HG03175 (cell line): ENCODE results near the gene NSD2.
"Not testable (repeated sequence)": the region's sequence is repeated elsewhere in the genome, so short reads cannot be mapped to it uniquely, and the experiment has no call there.

ENCODE experiments used
- ATAC-seq: cut with Tn5 transposase; IDR thresholded peaks from one replicate; pipeline ENCODE4 v1.9.1; 2021; ENCODE audit warnings: mild to moderate bottlenecking, moderate library complexity; ENCODE audit not compliant: unreplicated experiment

NSD2 gene

DNA sequence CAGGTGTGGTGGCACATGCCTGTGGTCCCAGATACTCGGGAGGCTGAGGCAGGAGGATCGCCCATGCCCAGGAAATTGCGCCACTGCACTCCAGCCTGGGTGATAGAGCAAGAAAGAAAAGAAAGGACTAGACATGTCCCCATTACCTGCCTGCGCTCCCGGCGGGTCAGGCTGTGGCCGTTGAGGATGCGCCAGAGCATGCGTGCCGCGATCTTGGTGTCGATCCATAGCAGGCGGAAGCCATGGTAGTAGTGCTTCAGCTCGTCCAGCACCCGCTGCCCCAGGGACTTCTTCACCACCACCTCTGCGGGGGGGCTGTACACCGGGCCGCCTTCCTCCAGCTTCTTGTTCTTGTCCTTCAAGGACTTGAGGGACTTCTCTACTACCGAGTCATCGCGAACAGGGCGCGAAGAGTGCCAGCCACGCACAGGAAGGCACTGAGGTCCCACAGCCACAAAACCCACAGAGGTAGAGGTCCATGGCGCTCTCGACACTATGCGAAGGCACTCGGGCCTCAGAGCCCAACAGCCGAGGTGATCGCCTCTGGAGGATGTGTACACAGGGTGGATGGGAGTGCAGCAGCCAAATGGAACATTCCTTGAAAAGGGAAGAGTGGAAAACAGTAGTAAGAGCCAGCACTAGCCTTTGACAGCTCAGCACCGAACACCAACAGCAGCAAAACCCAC lies 29.8 kb upstream of the NSD2 start:
- no peak for ATAC-seq

DNA sequence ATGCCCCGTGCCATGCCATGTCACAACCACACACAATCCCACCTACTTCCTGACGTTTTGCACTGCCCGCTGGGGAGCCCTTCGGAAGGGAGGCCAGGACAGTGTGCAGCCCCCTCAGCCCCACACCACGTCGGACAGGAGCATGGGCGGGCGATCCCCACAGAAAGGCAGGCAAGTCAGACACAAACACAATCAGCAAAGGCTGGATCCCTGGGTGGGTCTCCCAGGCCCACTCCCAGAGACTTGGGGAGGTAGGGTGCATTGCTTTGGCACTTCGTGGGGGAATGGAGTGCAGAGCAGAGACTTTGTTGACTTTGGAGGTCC lies 29.3 kb upstream of the NSD2 start:
- no peak for ATAC-seq

DNA sequence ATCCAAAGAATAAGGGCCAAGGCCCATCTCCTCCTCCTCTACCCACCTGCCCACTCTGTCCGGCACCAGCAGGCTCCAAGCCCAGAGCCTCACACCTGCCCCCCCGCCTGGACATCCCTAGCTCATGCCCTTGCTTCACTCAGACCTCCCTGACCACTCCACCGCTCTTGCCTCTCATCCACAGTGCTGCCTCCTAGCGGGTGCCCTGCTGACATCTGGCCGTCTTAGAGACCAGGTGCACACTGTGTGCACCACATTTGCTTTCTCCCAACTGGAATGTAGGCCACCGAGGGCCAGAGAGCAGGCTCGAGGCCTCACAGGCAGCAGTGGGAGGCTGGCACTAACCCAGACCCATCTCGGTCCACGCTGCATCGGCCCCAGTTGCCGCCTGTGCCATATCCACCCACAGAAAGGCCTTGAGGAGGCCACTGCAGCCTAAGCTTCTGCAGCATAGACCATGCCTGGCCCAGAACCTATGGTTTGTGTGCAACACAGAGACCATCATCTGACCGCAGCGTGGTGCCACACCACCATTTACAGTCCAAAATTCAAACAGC lies 28.8 kb upstream of the NSD2 start:
- no peak for ATAC-seq

DNA sequence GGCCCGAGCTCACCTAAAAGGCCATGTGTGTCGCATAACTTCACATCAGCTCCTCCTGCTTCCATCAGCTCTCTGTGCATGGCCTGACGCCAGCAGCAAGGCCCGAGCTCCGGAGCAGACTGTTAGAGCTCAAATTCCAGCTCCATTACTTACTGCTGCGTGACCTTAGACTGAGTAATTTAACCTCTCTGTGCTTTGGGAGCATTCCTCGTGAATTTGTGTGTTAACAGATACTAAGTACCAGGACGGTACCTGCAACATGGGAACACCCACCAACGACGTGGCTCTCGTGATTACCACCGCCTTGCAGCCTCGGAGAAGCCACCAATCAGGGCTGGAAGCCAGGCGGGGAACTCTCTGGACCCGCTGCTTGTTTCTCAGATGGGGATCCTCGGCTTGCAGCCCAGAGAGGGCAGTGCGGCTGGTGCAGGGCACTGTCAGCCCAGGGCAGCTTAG lies 28.2 kb upstream of the NSD2 start:
- no peak for ATAC-seq

DNA sequence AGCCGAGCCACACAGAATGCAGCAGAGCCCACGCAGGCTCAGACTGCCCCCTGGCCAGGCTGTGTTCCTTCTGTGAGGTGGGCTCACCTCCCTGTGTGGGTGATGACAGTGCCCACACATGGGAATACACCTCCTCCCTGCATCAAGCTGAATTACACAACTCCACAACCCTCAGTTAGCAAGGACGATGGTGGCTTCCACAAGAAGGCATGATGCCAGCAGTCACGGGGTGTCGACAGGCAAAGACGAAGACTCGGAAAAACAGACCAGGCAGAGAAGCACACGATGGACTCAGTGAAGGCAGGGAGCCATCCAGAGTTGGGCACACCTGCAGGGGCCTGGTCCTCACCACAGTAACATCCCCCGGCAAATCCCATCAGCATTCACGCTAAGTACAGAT lies 27.3 kb upstream of the NSD2 start:
- no peak for ATAC-seq

DNA sequence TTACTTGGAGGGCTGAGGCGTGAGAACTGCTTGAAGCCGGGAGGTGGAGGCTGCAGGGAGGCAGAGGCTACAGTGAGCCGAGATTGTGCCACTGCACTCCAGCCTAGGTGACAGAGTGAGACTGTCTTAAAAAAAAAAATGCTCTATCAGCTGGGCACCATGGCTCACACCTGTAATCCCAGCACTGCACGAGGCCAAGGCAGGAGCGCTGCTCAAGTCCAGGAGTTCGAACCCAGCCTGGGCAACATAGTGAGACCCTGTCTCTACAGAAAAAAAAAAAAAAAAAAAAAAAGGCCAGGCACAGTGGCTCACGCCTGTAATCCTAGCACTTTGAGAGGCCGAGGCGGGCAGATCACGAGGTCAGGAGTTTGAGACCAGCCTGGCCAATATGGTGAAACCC lies 26.6 kb upstream of the NSD2 start:
- not testable (repeated sequence) for ATAC-seq

DNA sequence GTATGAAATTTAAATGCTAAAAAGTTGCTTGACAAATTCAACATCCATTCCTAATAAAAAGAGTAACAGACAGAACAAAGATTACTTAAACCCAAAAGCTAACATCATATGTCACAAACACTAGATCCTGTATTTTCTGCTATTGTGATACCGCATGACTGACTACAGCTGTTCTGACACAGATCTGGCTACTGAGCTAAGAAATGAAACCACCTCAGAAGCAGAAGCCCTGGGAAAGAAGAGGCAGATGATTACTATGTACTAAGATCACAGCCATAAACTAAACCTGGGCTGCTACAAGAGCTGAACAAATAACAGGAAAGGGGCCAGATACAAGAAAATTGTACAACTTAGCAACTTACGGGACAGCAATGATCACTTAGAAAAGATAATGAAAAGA lies 24.6 kb upstream of the NSD2 start:
- ATAC-seq: no peak

DNA sequence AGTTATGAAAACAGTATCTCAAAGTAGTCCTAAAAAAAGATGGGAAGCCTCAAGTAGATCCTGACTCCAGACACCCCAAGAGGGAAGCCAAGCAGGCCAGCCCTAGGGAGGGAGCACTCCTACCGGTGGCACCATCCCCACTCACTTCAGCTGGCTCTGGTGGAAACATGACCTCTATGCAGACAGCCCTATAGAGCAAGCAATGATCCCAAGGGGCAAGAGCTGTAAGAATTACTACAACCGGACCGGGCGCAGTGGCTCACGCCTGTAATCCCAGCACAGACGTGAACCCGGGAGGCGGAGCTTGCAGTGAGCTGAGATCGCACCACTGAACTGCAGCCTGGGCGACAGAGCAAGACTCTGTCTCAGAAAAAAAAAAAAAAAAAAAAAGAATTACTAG lies 20.9 kb upstream of the NSD2 start:
- ATAC-seq: no peak

DNA sequence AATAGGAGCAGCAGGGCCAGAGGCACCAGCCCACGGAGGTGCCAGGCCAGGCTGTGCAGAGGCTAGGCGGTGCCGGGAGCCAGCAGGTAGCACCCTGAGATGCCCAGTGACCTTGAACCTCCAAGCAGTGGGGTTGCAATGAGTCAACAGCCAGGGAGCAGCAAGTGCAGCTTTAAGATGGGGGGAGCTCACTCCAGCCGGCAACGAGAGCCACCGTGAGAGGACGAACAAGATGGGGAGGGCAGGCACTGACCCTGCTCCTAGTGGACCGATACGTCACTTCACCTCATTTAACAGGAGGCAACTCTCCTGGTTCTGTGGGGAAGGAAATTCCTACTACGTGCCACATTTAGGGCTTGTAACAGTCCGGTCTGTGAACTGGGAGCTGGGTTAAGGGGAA lies 20.0 kb upstream of the NSD2 start:
- ATAC-seq: no peak

DNA sequence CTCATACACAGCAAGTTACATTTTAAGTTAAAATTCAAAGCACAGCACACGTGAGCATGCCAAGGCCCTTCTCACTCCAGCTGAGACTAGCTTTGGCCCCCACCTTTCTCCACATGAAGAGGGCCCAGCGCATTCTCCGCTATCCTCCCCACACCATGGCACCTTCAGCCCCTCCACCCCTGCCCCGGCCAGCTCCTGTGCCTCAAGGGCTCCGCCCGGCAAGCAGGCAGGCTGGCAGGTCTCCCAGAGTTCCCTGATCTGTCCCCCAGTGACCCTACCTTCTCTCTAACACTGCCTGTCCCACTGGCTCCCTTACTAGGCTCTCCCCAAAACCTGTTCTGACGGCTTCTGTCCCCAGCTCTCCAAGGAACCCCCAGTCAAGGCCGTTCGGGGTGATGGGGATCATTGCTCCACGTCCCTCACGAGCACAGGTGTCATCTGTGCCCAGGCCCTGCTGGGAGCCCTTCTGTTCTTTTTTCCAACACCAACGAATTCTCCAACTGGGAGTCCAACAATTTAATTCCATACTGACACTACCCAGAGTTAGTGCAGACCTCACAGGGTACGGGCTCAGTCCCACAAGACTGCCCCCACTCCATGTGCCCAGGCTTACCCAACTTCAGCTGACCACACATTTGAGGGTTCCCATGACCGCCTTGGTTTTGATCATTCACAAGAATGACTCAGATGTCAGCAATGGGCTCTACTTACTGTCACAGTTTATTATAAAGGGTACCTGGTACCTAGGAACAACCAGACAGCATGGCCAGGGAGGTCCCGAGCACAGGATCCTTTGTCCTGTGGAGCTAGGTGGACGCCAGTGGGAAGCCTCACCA lies 19.4 kb upstream of the NSD2 start:
- ATAC-seq: no peak

DNA sequence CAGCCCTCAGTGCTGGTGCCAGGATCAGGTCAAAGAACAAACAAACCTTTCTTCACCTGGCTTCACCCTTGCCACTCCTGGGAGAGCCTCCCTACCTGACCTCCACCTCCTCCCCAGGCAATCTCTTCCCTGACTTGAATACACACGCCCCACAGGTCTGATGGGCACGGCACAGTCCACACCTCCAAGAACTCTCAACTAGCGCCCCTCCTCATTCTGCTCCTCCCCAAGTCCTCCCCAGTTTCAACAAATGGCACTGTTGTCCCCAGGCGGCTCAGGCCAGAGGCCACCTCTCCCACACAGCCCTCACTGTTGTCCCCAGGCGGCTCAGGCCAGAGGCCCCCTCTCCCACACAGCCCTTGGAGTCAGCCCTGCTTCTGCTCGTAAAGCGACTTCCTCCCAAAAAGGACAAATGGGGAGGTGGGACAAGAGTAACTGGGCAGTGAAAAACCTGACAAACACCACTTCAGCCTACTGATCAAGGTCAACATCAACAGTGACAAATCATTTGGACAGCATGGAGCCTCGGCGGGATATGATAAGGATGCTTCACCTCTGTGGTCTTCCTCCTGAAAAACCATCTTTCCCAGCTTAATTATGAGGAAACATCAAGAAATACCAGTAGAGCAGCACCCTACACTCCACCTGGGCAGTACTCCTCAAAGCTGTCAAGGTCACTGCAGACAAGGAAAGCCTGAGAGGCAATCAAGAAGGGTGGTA lies 18.1 kb upstream of the NSD2 start:
- no peak for ATAC-seq

DNA sequence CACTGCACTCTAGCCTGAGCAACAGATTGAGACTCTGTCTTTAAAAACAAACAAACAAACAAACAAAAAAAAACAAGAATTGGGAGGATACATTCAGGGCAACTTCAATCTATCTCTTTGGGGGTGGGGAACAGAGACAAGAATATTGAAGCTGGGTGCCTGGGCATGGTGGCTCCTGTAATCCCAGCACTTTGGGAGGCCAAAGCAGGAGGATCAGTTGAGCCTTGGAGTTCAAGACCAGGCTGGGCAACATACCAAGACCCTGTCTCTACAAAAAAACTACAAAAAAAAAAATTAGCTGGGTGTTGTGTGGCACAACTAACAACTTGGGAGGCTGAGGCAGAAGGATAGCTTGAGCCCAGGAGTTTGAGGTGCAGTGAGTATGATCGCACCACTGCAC lies 16.4 kb upstream of the NSD2 start:
- no peak for ATAC-seq

DNA sequence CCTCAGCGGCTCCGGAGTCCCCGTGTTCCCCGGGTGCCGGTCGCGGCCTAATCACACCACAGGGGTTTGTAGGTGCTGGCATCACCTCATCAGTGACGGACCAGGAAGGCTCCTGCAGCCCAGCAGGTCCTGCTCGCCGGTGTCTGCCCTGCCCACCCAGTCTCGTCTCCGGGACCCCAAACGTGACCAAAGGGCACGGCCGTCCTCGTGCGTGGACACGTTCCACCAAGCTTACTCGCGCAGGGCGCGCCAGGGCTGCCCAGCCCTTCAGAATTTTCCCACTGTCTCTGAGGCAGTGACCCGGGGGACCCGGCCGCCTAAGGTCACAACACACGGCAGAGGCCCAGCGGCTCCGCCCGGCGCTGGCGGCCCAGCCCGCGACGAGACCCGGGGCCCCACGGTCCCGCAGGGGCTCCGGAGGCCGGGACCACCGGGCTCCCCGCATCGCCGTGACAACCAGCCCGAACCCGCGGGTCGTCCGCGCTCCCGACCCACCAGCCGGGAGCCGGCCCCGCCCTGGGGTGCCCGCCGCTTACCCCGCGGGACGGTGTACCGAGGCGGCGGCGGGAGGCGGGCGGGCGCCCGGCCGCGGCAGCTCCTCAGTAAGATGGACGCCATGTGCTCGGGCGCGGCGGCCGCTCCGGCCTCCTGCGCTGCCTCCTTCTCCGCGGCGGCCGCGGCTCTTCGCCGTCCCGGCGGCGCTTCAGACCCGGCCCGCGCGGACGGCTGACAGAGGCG lies 15.7 kb upstream of the NSD2 start:
- peak; percentile 34 for ATAC-seq

DNA sequence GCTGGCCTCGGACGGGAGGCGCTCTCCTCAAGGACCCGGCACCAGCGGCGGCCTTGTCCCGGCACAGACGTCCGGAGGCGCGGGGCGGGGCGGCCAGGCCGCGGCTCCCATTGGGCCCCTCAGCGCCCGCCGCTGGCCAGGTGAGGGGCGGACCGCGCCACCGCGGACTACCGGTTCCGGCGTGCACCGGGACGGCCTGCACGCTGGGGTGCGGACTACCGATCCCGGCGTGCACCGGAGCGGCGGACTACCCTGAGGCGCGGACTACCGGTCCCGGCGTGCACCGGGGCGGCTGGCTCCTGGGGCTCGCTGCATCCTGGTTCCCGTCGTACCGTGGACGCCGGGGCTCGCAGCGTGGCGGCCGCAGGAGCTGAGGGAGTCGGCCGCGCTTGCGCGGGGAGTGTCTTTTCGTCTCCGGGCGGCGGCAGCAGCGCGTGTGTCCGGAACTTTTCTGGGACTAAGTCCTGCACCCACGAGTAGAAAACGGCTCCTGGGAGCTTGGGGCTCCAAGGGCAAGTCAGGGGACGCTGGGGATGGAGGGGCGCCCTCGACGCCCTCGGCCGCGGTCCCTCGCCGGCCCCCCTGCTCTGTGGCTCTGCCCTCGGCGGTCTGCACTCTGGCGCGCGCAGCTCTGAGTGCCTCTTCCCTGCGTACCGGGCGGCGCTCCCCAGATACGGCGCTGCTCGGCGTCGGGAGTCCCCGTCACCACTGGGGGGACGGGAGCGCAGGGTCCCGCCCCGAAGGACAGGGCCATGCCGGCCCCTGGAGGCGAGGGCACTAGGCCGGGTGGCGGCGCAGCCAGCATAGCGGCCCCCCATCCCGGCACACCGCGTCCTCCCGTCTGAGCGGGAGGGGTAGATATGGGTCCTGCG lies 14.9 kb upstream of the NSD2 start, which contains the start of gene LETM1:
Gene LETM1 (minus strand): TSS at position 86 of the 872 bp plus-strand sequence. CDS start 206 bp downstream, outside the sequence.
- peak; percentile 90 for ATAC-seq

DNA sequence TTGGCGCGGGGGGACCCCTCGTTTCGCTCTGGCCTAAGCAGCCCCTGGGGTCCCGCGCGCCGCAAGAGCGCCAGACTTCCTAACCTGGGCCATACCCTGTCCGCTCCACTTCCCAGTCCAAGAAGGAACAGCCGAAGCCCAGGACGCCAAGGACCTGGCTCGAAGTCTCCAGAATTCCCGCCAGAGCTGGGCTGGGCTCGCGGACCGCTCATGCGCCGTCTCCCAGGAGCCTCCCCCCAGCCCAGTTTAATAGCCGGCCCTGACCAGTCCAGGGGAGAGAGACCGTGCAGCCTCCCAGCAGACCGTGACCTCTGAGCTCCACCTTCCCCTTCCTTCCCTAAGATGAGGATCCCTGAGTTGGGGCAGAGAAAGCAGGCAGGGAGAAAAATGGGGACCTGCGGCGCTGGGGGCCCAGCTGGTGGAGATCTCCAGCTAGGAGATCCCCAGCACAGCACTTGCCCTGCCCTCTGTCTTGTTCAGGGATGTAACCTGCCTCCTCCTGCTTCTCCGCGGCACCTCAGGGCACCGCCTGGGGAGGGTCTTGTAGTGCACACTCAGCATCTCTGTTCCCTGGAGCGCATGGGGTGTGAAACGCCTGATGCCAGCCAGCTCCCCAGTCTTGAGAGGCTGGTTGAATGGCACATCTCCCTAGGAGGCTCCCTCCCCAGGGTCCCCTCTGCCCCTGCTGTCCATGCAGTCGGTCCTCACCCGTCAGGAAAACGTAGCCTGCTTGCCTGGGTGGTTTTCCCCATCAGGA lies 14.1 kb upstream of the NSD2 start:
- ATAC-seq: no peak

DNA sequence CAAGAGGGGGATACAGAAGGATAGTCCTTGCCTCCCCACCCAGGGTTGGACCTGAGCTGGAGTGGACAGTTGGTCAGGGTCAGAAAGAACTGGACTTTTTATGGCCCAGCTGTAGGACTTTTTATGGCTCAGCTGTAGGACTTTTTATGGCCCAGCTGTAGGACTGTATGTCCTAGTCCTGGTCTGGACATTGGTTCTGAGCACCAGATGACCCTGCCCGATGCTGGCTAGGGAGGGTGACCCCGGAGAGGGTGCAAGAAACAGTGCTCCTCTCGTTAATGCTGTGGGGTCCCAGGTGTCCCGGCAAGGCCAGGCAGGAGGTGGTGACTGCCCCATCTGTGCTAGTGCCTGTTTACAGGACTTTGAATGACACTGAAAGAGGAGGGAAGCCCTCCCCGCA lies 13.3 kb upstream of the NSD2 start:
- no peak for ATAC-seq

DNA sequence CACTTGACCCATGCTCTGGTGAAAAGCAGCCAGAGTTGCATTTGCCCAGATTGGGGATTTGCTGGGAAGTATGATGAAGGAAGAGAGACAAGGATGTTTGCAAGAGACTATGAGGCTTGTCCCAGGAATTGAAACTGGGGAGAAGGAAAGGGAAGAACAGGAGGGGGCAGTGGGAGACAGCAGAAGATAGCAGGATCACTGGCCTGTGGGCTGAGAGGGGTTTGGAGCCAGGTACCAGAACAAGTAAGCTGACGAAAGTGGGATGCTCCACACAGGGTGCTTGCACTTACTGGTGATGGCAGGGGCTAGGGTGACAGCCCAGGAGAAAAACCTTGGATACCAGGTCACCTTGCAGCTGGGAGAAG lies 11.8 kb upstream of the NSD2 start:
- no peak for ATAC-seq

DNA sequence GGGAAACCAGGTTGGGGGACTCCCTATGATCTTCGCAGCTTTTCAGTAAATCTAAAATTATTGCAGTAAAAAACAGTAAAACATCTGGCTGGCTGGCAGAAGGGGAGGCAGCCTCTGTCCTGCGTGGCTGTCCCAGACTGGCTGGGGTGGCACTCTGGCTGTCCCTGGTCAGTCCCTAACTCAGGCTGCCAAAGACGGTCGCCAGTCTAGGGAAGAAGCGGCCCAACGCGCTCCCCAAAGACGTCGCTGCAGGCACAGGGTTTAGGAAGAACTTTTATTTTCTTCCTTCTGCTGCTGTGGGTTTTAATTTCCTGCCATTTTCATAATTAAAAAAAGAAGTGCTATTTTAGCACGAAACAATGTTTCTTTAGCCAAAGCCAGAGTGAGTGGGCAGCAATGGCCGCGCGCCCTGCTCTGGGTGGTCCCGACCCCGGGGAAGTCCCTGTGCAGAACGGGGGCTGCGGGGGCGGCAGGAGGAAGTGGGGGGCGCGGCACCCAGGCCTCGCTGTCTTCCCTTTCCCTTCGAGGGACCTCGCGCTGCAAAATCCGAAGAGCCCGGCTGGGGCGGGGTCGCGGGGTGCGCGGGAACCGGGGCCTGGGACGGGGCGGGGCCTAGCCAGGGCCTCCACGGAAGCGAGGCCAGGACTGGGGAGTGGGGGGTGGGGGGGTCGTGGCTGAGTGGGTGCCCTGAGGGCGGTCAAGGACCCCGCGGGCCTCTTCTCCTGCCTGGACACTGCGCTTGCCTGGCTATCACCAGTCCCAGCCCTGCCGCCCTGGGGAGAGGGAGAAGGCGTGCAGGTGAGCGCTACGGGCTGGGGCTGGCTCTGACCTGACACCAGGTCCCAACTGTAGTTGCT lies 8.9 kb upstream of the NSD2 start:
- ATAC-seq: no peak
